HG02642 (cell line): ENCODE data around the gene GNLY.
A peak's percentile ranks its signal among the peaks of the same experiment; 100 is the strongest.
"Not testable (repeated sequence)": the region's sequence is repeated elsewhere in the genome, so short reads cannot be mapped to it uniquely, and the experiment has no call there.

Source experiments
- ATAC-seq: cut with Tn5 transposase; IDR thresholded peaks from one replicate; pipeline ENCODE4 v1.9.1; 2021; ENCODE audit warnings: mild to moderate bottlenecking; ENCODE audit not compliant: unreplicated experiment, poor library complexity

The GNLY gene

GRCh38 chr2:85663594-85664565, 30.3 kb upstream of the GNLY start:
- no peak for ATAC-seq

- ATAC-seq, result no peak
These were observed 28.8 kb upstream of the GNLY start for GRCh38 chr2:85665264-85665937.

GRCh38 chr2:85666016-85666415, 28.1 kb upstream of the GNLY start:
- ATAC-seq, result no peak

GRCh38 chr2:85666435-85667316, 27.5 kb upstream of the GNLY start:
- no peak for ATAC-seq

GRCh38 chr2:85667561-85668008, 26.6 kb upstream of the GNLY start:
- no peak for ATAC-seq

GRCh38 chr2:85668009-85668856, 25.9 kb upstream of the GNLY start, which contains the start of gene SFTPB:
Gene SFTPB (minus strand): TSS chr2:85668199. CDS start chr2:85668183, 16 bp downstream.
- ATAC-seq, result no peak

GRCh38 chr2:85668857-85669142, 25.4 kb upstream of the GNLY start:
- ATAC-seq, result no peak

- ATAC-seq, result peak; percentile 58
These were observed 24.6 kb upstream of the GNLY start for GRCh38 chr2:85669549-85669948.

- not testable (repeated sequence) for ATAC-seq
These were observed 23.7 kb upstream of the GNLY start for GRCh38 chr2:85670416-85670815.

GRCh38 chr2:85672456-85672855, 21.7 kb upstream of the GNLY start:
- ATAC-seq, result no peak

GRCh38 chr2:85673716-85674375, 20.3 kb upstream of the GNLY start:
- no peak for ATAC-seq

GRCh38 chr2:85674417-85674816, 19.7 kb upstream of the GNLY start:
- ATAC-seq, result no peak

- no peak for ATAC-seq
These were observed 18.7 kb upstream of the GNLY start for GRCh38 chr2:85675427-85675826.

GRCh38 chr2:85675866-85676548, 18.2 kb upstream of the GNLY start:
- no peak for ATAC-seq

GRCh38 chr2:85678377-85678776, 15.8 kb upstream of the GNLY start:
- no peak for ATAC-seq

- ATAC-seq, result peak; percentile 82
These were observed 15.1 kb upstream of the GNLY start for GRCh38 chr2:85678794-85679672.

GRCh38 chr2:85680707-85681371, 13.3 kb upstream of the GNLY start:
- ATAC-seq, result no peak
